Stimulated activated naive CD8-positive, alpha-beta T cell treated with anti-CD3 and anti-CD28 coated beads, Interleukin-15, amount 100 ng/mL, for 72 hours (primary cell): ENCODE measurements around the gene EML2.
A peak's percentile ranks its signal among the peaks of the same experiment; 100 is the strongest.
"Not testable (repeated sequence)": the region's sequence is repeated elsewhere in the genome, so short reads cannot be mapped to it uniquely, and the experiment has no call there.

ENCODE experiments used
- ATAC-seq: fragments of 150-1000 bp; cut with Tn5 transposase; 2 replicates; pipeline ENCODE4 v1.10.0; 2021; ENCODE audit warnings: mild to moderate bottlenecking, moderate library complexity
- DNase-seq, 2 donors: peaks; one replicate each; pipeline ENCODE4 v3.0.0; 2021 to 2022
- H3K27ac Mint-ChIP-seq, 2 donors: one replicate each; pipeline ENCODE4 v1.8.0; 2022; ENCODE audit warnings: mild to moderate bottlenecking in 2 of 2, mixed read lengths in 2 of 2, moderate library complexity in 2 of 2
- H3K27me3 Mint-ChIP-seq: one replicate; pipeline ENCODE4 v1.8.0; 2022; ENCODE audit warnings: mixed read lengths
- H3K4me1 Mint-ChIP-seq: one replicate; pipeline ENCODE4 v1.8.0; 2022; ENCODE audit warnings: mild to moderate bottlenecking, mixed read lengths
- H3K4me3 Mint-ChIP-seq, 2 donors: one replicate each; pipeline ENCODE4 v1.8.0; 2022; ENCODE audit warnings: mild to moderate bottlenecking in 2 of 2, mixed read lengths in 2 of 2, moderate library complexity in 1 of 2
- H3K9me3 Mint-ChIP-seq, 2 donors: one replicate each; pipeline ENCODE4 v1.8.0; 2022; ENCODE audit warnings: mixed read lengths in 2 of 2

EML2 gene

GRCh38 chr19:45638930-45639729 is at the start of gene EML2:
TSS of gene EML2 (minus strand) at chr19:45639397. CDS start at chr19:45639376, 21 bp downstream.
- H3K27ac Mint-ChIP-seq: peak within 1 kb of the TSS; percentile 87 to 94
- peaks cover 51% of the 10 kb centered on the region for H3K4me1 Mint-ChIP-seq
- no peaks in the 10 kb centered on the region for H3K9me3 Mint-ChIP-seq
- no peak for ATAC-seq
- H3K27me3 Mint-ChIP-seq: peaks cover 2% of the 10 kb centered on the region
- peak within 1 kb of the TSS; percentile 98 for H3K4me3 Mint-ChIP-seq
- peak; percentile 48 to 62 for DNase-seq

GRCh38 chr19:45687599-45687998 is 48.4 kb upstream of the EML2 start:
- Mint-ChIP-seq H3K9me3 (no peaks in the 10 kb centered on the region), H3K27me3 (no peaks in the 10 kb centered on the region), H3K4me1 (peaks cover 28% of the 10 kb centered on the region), H3K4me3 (no peak overlapping the region), H3K27ac (no peak overlapping the region)
- DNase-seq (no peak), ATAC-seq (no peak)

- not testable (repeated sequence) for DNase-seq, H3K27me3 Mint-ChIP-seq, H3K4me3 Mint-ChIP-seq, ATAC-seq, H3K9me3 Mint-ChIP-seq, H3K27ac Mint-ChIP-seq
- H3K4me1 Mint-ChIP-seq: peaks cover 23% of the 10 kb centered on the region
Measured at GRCh38 chr19:45685045-45685444, 45.8 kb upstream of the EML2 start.

- no peak for ATAC-seq
- no peaks in the 10 kb centered on the region for H3K27me3 Mint-ChIP-seq
- H3K4me3 Mint-ChIP-seq: no peak overlapping the region
- DNase-seq: no peak
- peak overlapping the region in 1 of 2 donors; percentile 28 for H3K27ac Mint-ChIP-seq
- H3K9me3 Mint-ChIP-seq: no peaks in the 10 kb centered on the region
- peaks cover 18% of the 10 kb centered on the region for H3K4me1 Mint-ChIP-seq
Measured at GRCh38 chr19:45682908-45683307, 43.7 kb upstream of the EML2 start.

GRCh38 chr19:45682117-45682516 is 42.9 kb upstream of the EML2 start:
- no peak for DNase-seq
- peak overlapping the region; percentile 0 to 35 for H3K4me3 Mint-ChIP-seq
- H3K27ac Mint-ChIP-seq: no peak overlapping the region
- H3K27me3 Mint-ChIP-seq: no peaks in the 10 kb centered on the region
- H3K4me1 Mint-ChIP-seq: peaks cover 26% of the 10 kb centered on the region
- ATAC-seq: no peak
- no peaks in the 10 kb centered on the region for H3K9me3 Mint-ChIP-seq

- ATAC-seq: peak; percentile 89
- DNase-seq: peak; percentile 88 to 91
- Mint-ChIP-seq H3K9me3 (no peaks in the 10 kb centered on the region), H3K27me3 (no peaks in the 10 kb centered on the region), H3K27ac (peak overlapping the region in 1 of 2 donors; percentile 76), H3K4me3 (peak overlapping the region; percentile 72 to 86), H3K4me1 (peaks cover 32% of the 10 kb centered on the region)
Measured at GRCh38 chr19:45681391-45682015, 42.3 kb upstream of the EML2 start.

GRCh38 chr19:45677351-45678230 is 38.4 kb upstream of the EML2 start:
- peak overlapping the region in 1 of 2 donors; percentile 53 for H3K27ac Mint-ChIP-seq
- H3K4me1 Mint-ChIP-seq: peaks cover 40% of the 10 kb centered on the region
- peak overlapping the region; percentile 80 to 90 for H3K4me3 Mint-ChIP-seq
- peak; percentile 72 to 82 for DNase-seq
- no peaks in the 10 kb centered on the region for H3K27me3 Mint-ChIP-seq
- H3K9me3 Mint-ChIP-seq: no peaks in the 10 kb centered on the region
- peak; percentile 64 for ATAC-seq

GRCh38 chr19:45676851-45677263 is 37.7 kb upstream of the EML2 start:
- Mint-ChIP-seq H3K4me1 (peaks cover 36% of the 10 kb centered on the region), H3K27me3 (no peaks in the 10 kb centered on the region), H3K4me3 (peak overlapping the region; percentile 56 to 90), H3K27ac (no peak overlapping the region), H3K9me3 (no peaks in the 10 kb centered on the region)
- DNase-seq: peak in 1 of 2 donors; percentile 56
- ATAC-seq: peak; percentile 56

- ATAC-seq (no peak), DNase-seq (no peak)
- H3K9me3 Mint-ChIP-seq: no peaks in the 10 kb centered on the region
- no peak overlapping the region for H3K27ac Mint-ChIP-seq
- peaks cover 44% of the 10 kb centered on the region for H3K4me1 Mint-ChIP-seq
- H3K4me3 Mint-ChIP-seq: no peak overlapping the region
- peaks cover 14% of the 10 kb centered on the region for H3K27me3 Mint-ChIP-seq
Measured at GRCh38 chr19:45674946-45675345, 35.7 kb upstream of the EML2 start.

GRCh38 chr19:45670670-45671453 is 31.7 kb upstream of the EML2 start:
- Mint-ChIP-seq H3K27me3 (peaks cover 24% of the 10 kb centered on the region), H3K27ac (peak overlapping the region in 1 of 2 donors; percentile 12), H3K4me3 (peak overlapping the region; percentile 71 to 75), H3K4me1 (peaks cover 41% of the 10 kb centered on the region), H3K9me3 (no peaks in the 10 kb centered on the region)
- ATAC-seq: peak; percentile 51
- peak; percentile 80 to 81 for DNase-seq

- H3K4me3 Mint-ChIP-seq: peak overlapping the region; percentile 86 to 90
- peaks cover 24% of the 10 kb centered on the region for H3K27me3 Mint-ChIP-seq
- ATAC-seq: peak; percentile 0
- H3K4me1 Mint-ChIP-seq: peaks cover 40% of the 10 kb centered on the region
- H3K27ac Mint-ChIP-seq: peak overlapping the region; percentile 74 to 83
- no peak for DNase-seq
- no peaks in the 10 kb centered on the region for H3K9me3 Mint-ChIP-seq
Measured at GRCh38 chr19:45668342-45668871, 29.2 kb upstream of the EML2 start.

GRCh38 chr19:45667620-45668341 is 28.6 kb upstream of the EML2 start, which contains the start of gene GIPR:
TSS of gene GIPR (plus strand) at chr19:45668221. CDS start at chr19:45669521, 1,300 bp downstream.
- DNase-seq: peak in 1 of 2 donors; percentile 68
- H3K4me1 Mint-ChIP-seq: peaks cover 40% of the 10 kb centered on the region
- ATAC-seq: peak; percentile 85

GRCh38 chr19:45664575-45664974 is 25.4 kb upstream of the EML2 start:
- Mint-ChIP-seq H3K27ac (no peak overlapping the region), H3K27me3 (peaks cover 9% of the 10 kb centered on the region)
- DNase-seq: no peak

More at GRCh38 chr19:45667620-45668341, 28.6 kb upstream of the EML2 start, which contains the start of gene GIPR:
- peak within 1 kb of the TSS; percentile 86 to 90 for H3K4me3 Mint-ChIP-seq
- H3K9me3 Mint-ChIP-seq: no peaks in the 10 kb centered on the region
- peak within 1 kb of the TSS; percentile 74 to 83 for H3K27ac Mint-ChIP-seq
- H3K27me3 Mint-ChIP-seq: peaks cover 24% of the 10 kb centered on the region

GRCh38 chr19:45663800-45664199 is 24.6 kb upstream of the EML2 start:
- Mint-ChIP-seq H3K27me3 (peaks cover 9% of the 10 kb centered on the region), H3K9me3 (no peaks in the 10 kb centered on the region), H3K4me3 (no peak overlapping the region), H3K4me1 (peaks cover 15% of the 10 kb centered on the region), H3K27ac (no peak overlapping the region)
- ATAC-seq (no peak), DNase-seq (no peak)

More at GRCh38 chr19:45664575-45664974, 25.4 kb upstream of the EML2 start:
- Mint-ChIP-seq H3K4me1 (peaks cover 23% of the 10 kb centered on the region), H3K4me3 (no peak overlapping the region), H3K9me3 (no peaks in the 10 kb centered on the region)
- ATAC-seq: no peak
